ENCODE measurements around the gene MAPK7.

Gene MAPK7

GRCh38 chr17:19377602-19378415, 489 bp upstream of the MAPK7 start:
- TF ChIP-seq CTCF (conservative IDR thresholded peaks at IDR 0.05; ENCODE audit: control insufficient read depth, insufficient read depth, low read depth, low read length), result no peak
- peak; percentile 98 for DNase-seq (ENCODE audit: low read depth)

GRCh38 chr17:19379361-19380065, 1.2 kb downstream of the MAPK7 start:
- H3K4me3 ChIP-seq (ENCODE audit: control insufficient read depth, low read depth, low read length), result peak overlapping the region; percentile 70
- TF ChIP-seq CTCF (conservative IDR thresholded peaks at IDR 0.05; ENCODE audit: control insufficient read depth, insufficient read depth, low read depth, low read length), result no peak
- no peak for DNase-seq (ENCODE audit: low read depth)

More at GRCh38 chr17:19377602-19378415, 489 bp upstream of the MAPK7 start:
- H3K4me3 ChIP-seq (ENCODE audit: control insufficient read depth, low read depth, low read length), result peak overlapping the region; percentile 70

- DNase-seq (ENCODE audit: low read depth), result no peak
These were observed 2.4 kb downstream of the MAPK7 start for GRCh38 chr17:19380481-19381301.

GRCh38 chr17:19381361-19381740, 3.1 kb downstream of the MAPK7 start:
- no peak for DNase-seq (ENCODE audit: low read depth)
- TF ChIP-seq CTCF (conservative IDR thresholded peaks at IDR 0.05; ENCODE audit: control insufficient read depth, insufficient read depth, low read depth, low read length), result no peak
- H3K4me3 ChIP-seq (ENCODE audit: control insufficient read depth, low read depth, low read length), result no peak overlapping the region

More at GRCh38 chr17:19380481-19381301, 2.4 kb downstream of the MAPK7 start:
- H3K4me3 ChIP-seq (ENCODE audit: control insufficient read depth, low read depth, low read length), result no peak overlapping the region
- TF ChIP-seq CTCF (conservative IDR thresholded peaks at IDR 0.05; ENCODE audit: control insufficient read depth, insufficient read depth, low read depth, low read length), result no peak

GRCh38 chr17:19381741-19382444, 3.6 kb downstream of the MAPK7 start:
- no peak overlapping the region for H3K4me3 ChIP-seq (ENCODE audit: control insufficient read depth, low read depth, low read length)
- no peak for TF ChIP-seq CTCF (conservative IDR thresholded peaks at IDR 0.05; ENCODE audit: control insufficient read depth, insufficient read depth, low read depth, low read length)
- DNase-seq (ENCODE audit: low read depth), result no peak
